A549 (cell line): Measurements from ENCODE around the gene LPCAT1. TPM values are rescaled to one million over a fixed set of nuclear protein-coding genes. Genes with fewer than 3 reads are reported as not detected.
A peak's percentile ranks its signal among the peaks of the same experiment; 100 is the strongest.

Experiments used
- ATAC-seq, 2 experiments: fragments of 200-7000 bp in 1 of 2; fragments of >200 bp in 1 of 2; cut with Nextera tagmentation in 1 of 2; cut with Tn5 transposase in 1 of 2; 3 replicates each; pipeline versions ENCODE4 v1.8.0 to v1.9.1; 2018 to 2020; ENCODE audit warnings: mild to moderate bottlenecking in 1 of 2, moderate library complexity in 1 of 2
- CTCF ChIA-PET: fragments of 300-600 bp; sonication (Branson Sonifier 250); formaldehyde crosslinking; extraction: SDS; loops from one replicate; lab custom pipeline; 2021; ENCODE audit warnings: antibody characterized with exemption, inconsistent platforms; lab: Yijun Ruan, JAX
- POLR2A ChIA-PET: fragments of 350-600 bp; formaldehyde crosslinking; extraction: SDS; loops from one replicate; lab custom pipeline; 2021; ENCODE audit warnings: antibody characterized with exemption, inconsistent platforms; lab: Yijun Ruan, JAX
- DNase-seq, 2 experiments: peaks; one replicate each; pipeline versions ENCODE4 v3.0.0 to v3.0.0-alpha.2; 2011 to 2016; ENCODE audit warnings: low read depth in 1 of 2, low spot score in 1 of 2
- FAIRE-seq: peaks from 2 replicates; lab custom pipeline; 2011; peaks lifted over from hg19 to GRCh38; lab: Jason Lieb, UNC
- H3K27ac ChIP-seq, 2 experiments: fragments of >200 bp; sonication (Bioruptor Twin); formaldehyde crosslinking; 3 replicates each; pipeline ENCODE4 v1.5.1; 2016 to 2017
- H3K4me1 ChIP-seq: fragments of >200 bp; sonication (Bioruptor Twin); formaldehyde crosslinking; 3 replicates; pipeline ENCODE4 v1.6.1; 2016
- H3K4me2 ChIP-seq: fragments of >200 bp; sonication (Bioruptor Twin); formaldehyde crosslinking; 3 replicates; pipeline ENCODE4 v1.6.1; 2016
- H3K4me3 ChIP-seq: fragments of >200 bp; sonication (Bioruptor Twin); formaldehyde crosslinking; 3 replicates; pipeline ENCODE4 v1.5.1; 2016
- H3K9me3 ChIP-seq: fragments of >200 bp; sonication (Bioruptor Twin); formaldehyde crosslinking; 3 replicates; pipeline ENCODE4 v1.6.1; 2016
- BCL3 ChIP-seq: fragments of >200 bp; sonication (Bioruptor Twin); formaldehyde crosslinking; IDR thresholded peaks from 3 replicates; pipeline ENCODE4 v1.6.1; 2016
- CBX2 ChIP-seq: fragments of 200-600 bp; sonication (generic); IDR thresholded peaks from 2 replicates; pipeline ENCODE4 v1.6.1; 2016; ENCODE audit warnings: low read depth, mild to moderate bottlenecking, borderline replicate concordance
- CBX8 ChIP-seq: fragments of 200-600 bp; sonication (generic); IDR thresholded peaks from 2 replicates; pipeline ENCODE4 v1.6.1; 2016
- CEBPB ChIP-seq, 2 experiments: fragments of >200 bp in 1 of 2; sonication (Bioruptor Twin) in 1 of 2; formaldehyde crosslinking in 1 of 2; IDR thresholded peaks; 2 replicates each; pipeline ENCODE4 v1.6.1; 2012 to 2016
- CTCF ChIP-seq: fragments of >200 bp; sonication (Bioruptor Twin); formaldehyde crosslinking; IDR thresholded peaks from 3 replicates; pipeline ENCODE4 v1.5.1; 2016
- E2F6 ChIP-seq: IDR thresholded peaks from 2 replicates; pipeline ENCODE4 v1.6.1; 2012; ENCODE audit warnings: low read depth, borderline replicate concordance
- EHMT2 ChIP-seq: fragments of 200-600 bp; sonication (generic); IDR thresholded peaks from 2 replicates; pipeline ENCODE4 v1.6.1; 2016; ENCODE audit warnings: antibody characterized with exemption, low read depth, mild to moderate bottlenecking, moderate library complexity
- EP300 ChIP-seq, 2 experiments: fragments of >200 bp; sonication (Bioruptor Twin); formaldehyde crosslinking; IDR thresholded peaks; 2 replicates in 1 of 2; 3 replicates in 1 of 2; pipeline ENCODE4 v1.6.1; 2016 to 2017
- FOXS1 ChIP-seq: fragments of 250-450 bp; sonication (Bioruptor Pico); IDR thresholded peaks from 2 replicates; pipeline ENCODE4 v1.5.0; 2020; ENCODE audit warnings: mild to moderate bottlenecking, moderate library complexity
- HOXA7 ChIP-seq: fragments of 250-450 bp; sonication (Bioruptor Pico); IDR thresholded peaks from 2 replicates; pipeline ENCODE4 v1.5.0; 2020; ENCODE audit warnings: mild to moderate bottlenecking, moderate library complexity
- HOXB13 ChIP-seq: fragments of 250-450 bp; sonication (Bioruptor Pico); IDR thresholded peaks from 2 replicates; pipeline ENCODE4 v1.5.0; 2020; ENCODE audit warnings: low read depth, mild to moderate bottlenecking, moderate library complexity
- HOXB5 ChIP-seq: fragments of 250-450 bp; sonication (Bioruptor Pico); IDR thresholded peaks from 2 replicates; pipeline ENCODE4 v1.5.0; 2020; ENCODE audit warnings: mild to moderate bottlenecking, moderate library complexity
- KDM1A ChIP-seq: fragments of 200-600 bp; sonication (generic); IDR thresholded peaks from 2 replicates; pipeline ENCODE4 v1.6.1; 2016; ENCODE audit warnings: low read depth, mild to moderate bottlenecking
- MAFK ChIP-seq: fragments of 450-650 bp; IDR thresholded peaks from 2 replicates; pipeline ENCODE4 v1.6.1; 2014; ENCODE audit not compliant: partially characterized antibody
- PBX3 ChIP-seq: IDR thresholded peaks from 2 replicates; pipeline ENCODE4 v1.6.1; 2012
- RNF2 ChIP-seq: fragments of 200-600 bp; sonication (generic); IDR thresholded peaks from 2 replicates; pipeline ENCODE4 v1.6.1; 2016; ENCODE audit warnings: low read depth, mild to moderate bottlenecking, antibody characterized with exemption, moderate library complexity, borderline replicate concordance
- SMC3 ChIP-seq: fragments of >200 bp; sonication (Bioruptor Twin); formaldehyde crosslinking; IDR thresholded peaks from 3 replicates; pipeline ENCODE4 v1.6.1; 2018; ENCODE audit warnings: inconsistent platforms
- ZFP36 ChIP-seq: fragments of 450-650 bp; IDR thresholded peaks from 2 replicates; pipeline ENCODE4 v1.6.1; 2014; ENCODE audit warnings: borderline replicate concordance; ENCODE audit not compliant: partially characterized antibody
- WGBS: methylation state at CpG from one replicate; pipeline ENCODE4 v1.1.6; 2017; ENCODE audit errors: missing lambda C conversion rate; 5-methylcytosine and 5-hydroxymethylcytosine counted together
- polyA plus RNA-seq, 4 experiments: library from polyadenylated mRNA; depleted of rRNA in 3 of 4; stranded (reverse); fragments of >200 nt; fragmentation: RNase III in 1 of 4; extraction: RNeasy Plus Mini Kit Qiagen cat#74134 plus additional on column Dnase treatment in 1 of 4; gene quantifications; 2 replicates in 3 of 4; 3 replicates in 1 of 4; pipeline ENCODE4 v1.2.3, GENCODE V29; 2011 to 2017
- TF ChIP-seq, protein P1 (sequence below): fragments of 250-450 bp; sonication (Bioruptor Pico); IDR thresholded peaks from 2 replicates; pipeline ENCODE4 v1.5.0; 2020; ENCODE audit warnings: low read depth, mild to moderate bottlenecking, moderate library complexity

Gene LPCAT1
- polyA plus RNA-seq, 2 of the 4 experiments (the other 2 are of a cell fraction): 22.9 to 74.9 TPM

- ChIA-PET CTCF (interaction anchor here (0.5 to 0.8 kb wide), 2 partner anchors 12 to 98 kb away, joined by 3 read pairs; no protein-coding TSS in a partner anchor), POLR2A (no interaction called here)
- Histone ChIP-seq H3K4me3 (peak overlapping the region; percentile 22; the same call in 2 of the 3 replicates), H3K9me3 (peaks cover 1% of the 10 kb centered on the region; the same call in 2 of the 3 replicates), H3K4me2 (peak overlapping the region; percentile 53), H3K4me1 (peaks cover 9% of the 10 kb centered on the region; the same call in 1 of the 3 replicates), H3K27ac (no peak overlapping the region)
- ATAC-seq: peak in 1 of 2 experiments; percentile 42; a peak in 3 of 6 replicates
- no peak for FAIRE-seq
- no peak for TF ChIP-seq CEBPB (IDR thresholded peaks at IDR 0.05)
- TF ChIP-seq CBX8: no peak
- no peak for TF ChIP-seq FOXS1 (CRISPR knock-in tag)
- TF ChIP-seq, protein P1, sequence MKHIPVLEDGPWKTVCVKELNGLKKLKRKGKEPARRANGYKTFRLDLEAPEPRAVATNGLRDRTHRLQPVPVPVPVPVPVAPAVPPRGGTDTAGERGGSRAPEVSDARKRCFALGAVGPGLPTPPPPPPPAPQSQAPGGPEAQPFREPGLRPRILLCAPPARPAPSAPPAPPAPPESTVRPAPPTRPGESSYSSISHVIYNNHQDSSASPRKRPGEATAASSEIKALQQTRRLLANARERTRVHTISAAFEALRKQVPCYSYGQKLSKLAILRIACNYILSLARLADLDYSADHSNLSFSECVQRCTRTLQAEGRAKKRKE (CRISPR knock-in tag): no peak
- TF ChIP-seq ZFP36: no peak
- no peak for TF ChIP-seq RNF2
- no peak for TF ChIP-seq PBX3
- DNase-seq: no peak
- 25% methylated on average over 14 of the region's 92 CpGs for WGBS
Measured at GRCh38 chr5:1445689-1446601, 77.8 kb downstream of the LPCAT1 start.

- ATAC-seq (peak in 1 of 2 experiments; percentile 36; a peak in 3 of 6 replicates), FAIRE-seq (no peak), DNase-seq (no peak)
- Histone ChIP-seq H3K4me3 (peak within 1 kb of the TSS; percentile 22; the same call in 2 of the 3 replicates), H3K4me2 (peak within 1 kb of the TSS; percentile 53), H3K27ac (no peak within 1 kb of the TSS), H3K9me3 (no peaks in the 10 kb centered on the region), H3K4me1 (peaks cover 9% of the 10 kb centered on the region; the same call in 1 of the 3 replicates)
- TF ChIP-seq CTCF (no peak), EHMT2 (no peak), SMC3 (no peak), HOXA7 (CRISPR knock-in tag) (no peak), PBX3 (no peak), MAFK (no peak), KDM1A (no peak), HOXB5 (CRISPR knock-in tag) (no peak), EP300 (IDR thresholded peaks at IDR 0.05) (no peak), CBX2 (no peak), BCL3 (no peak), HOXB13 (CRISPR knock-in tag) (no peak), E2F6 (no peak)
- TF ChIP-seq, protein P1 (CRISPR knock-in tag): no peak
- ChIA-PET POLR2A (no interaction called here), CTCF (interaction anchor here (0.5 kb wide), 1 partner anchor 98 kb away, joined by 3 read pairs; no protein-coding TSS in a partner anchor)
- WGBS: 30% methylated on average over 9 of the region's 52 CpGs
Measured at GRCh38 chr5:1445313-1445688, 78.5 kb downstream of the LPCAT1 start, which contains the start of gene SLC6A3. Gene SLC6A3, minus strand, starts transcription at chr5:1445440. Its CDS starts 2,243 bp downstream, at chr5:1443197.
